H1 (cell line): ENCODE measurements around the gene NTRK2. TPM values are rescaled to one million over a fixed set of nuclear protein-coding genes. Genes with fewer than 3 reads are reported as not detected.

Experiments
- CTCF ChIA-PET: fragments of 300-600 bp; sonication (Branson Sonifier 250); formaldehyde crosslinking; loops from one replicate; lab custom pipeline; 2021; ENCODE audit not compliant: partially characterized antibody; lab: Charles Lee
- POLR2A ChIA-PET: fragments of 300-600 bp; sonication (Branson Sonifier 250); formaldehyde crosslinking; loops from one replicate; lab custom pipeline; 2021; ENCODE audit warnings: inconsistent platforms; ENCODE audit not compliant: partially characterized antibody; lab: Charles Lee
- DNase-seq, 2 experiments: peaks; one replicate each; pipeline versions ENCODE4 v3.0.0 to v3.0.0-alpha.2; 2010 to 2022; ENCODE audit warnings: low spot score in 2 of 2, low read depth in 1 of 2, mixed read lengths in 1 of 2
- FAIRE-seq: peaks from 2 replicates; lab custom pipeline; 2011; peaks lifted over from hg19 to GRCh38; lab: Jason Lieb, UNC
- H2AFZ ChIP-seq: 2 replicates; pipeline ENCODE4 v1.8.1; 2012; ENCODE audit warnings: low read length, inconsistent platforms
- H2AK5ac ChIP-seq: 2 replicates; pipeline ENCODE4 v1.6.1; 2013; ENCODE audit warnings: low read depth, low read length
- H2BK120ac ChIP-seq: replicated peaks from 2 replicates; pipeline ENCODE3; 2013; ENCODE audit warnings: low read depth, low read length, inconsistent platforms
- H2BK12ac ChIP-seq: 2 replicates; pipeline ENCODE4 v1.6.1; 2013; ENCODE audit warnings: low read depth, low read length
- H2BK15ac ChIP-seq: 2 replicates; pipeline ENCODE4 v1.6.1; 2013; ENCODE audit warnings: low read length
- H2BK20ac ChIP-seq: 2 replicates; pipeline ENCODE4 v1.6.1; 2013; ENCODE audit warnings: low read length
- H2BK5ac ChIP-seq: 2 replicates; pipeline ENCODE4 v1.6.1; 2013; ENCODE audit warnings: low read depth, low read length
- H3K14ac ChIP-seq: 2 replicates; pipeline ENCODE4 v1.6.1; 2013; ENCODE audit warnings: inconsistent platforms; ENCODE audit not compliant: insufficient read length
- H3K18ac ChIP-seq: 2 replicates; pipeline ENCODE4 v1.6.1; 2013; ENCODE audit warnings: low read length; ENCODE audit errors: extremely low read depth
- H3K23ac ChIP-seq: 2 replicates; pipeline ENCODE4 v1.6.1; 2013; ENCODE audit warnings: inconsistent platforms; ENCODE audit not compliant: insufficient read length
- H3K23me2 ChIP-seq: 2 replicates; pipeline ENCODE4 v1.6.1; 2013; ENCODE audit warnings: low read depth, low read length
- H3K27ac ChIP-seq: 2 replicates; pipeline ENCODE4 v1.6.1; 2011; ENCODE audit warnings: low read depth, low read length, inconsistent platforms
- H3K27me3 ChIP-seq, 4 experiments: replicated peaks in 1 of 4; 1 replicate in 1 of 4; 2 replicates in 3 of 4; pipeline versions ENCODE4 v1.6.1 to v1.8.1; 2011 to 2013; ENCODE audit warnings: low read length in 3 of 4, mild to moderate bottlenecking in 3 of 4, inconsistent platforms in 2 of 4, mixed read lengths in 2 of 4, moderate library complexity in 1 of 4; ENCODE audit not compliant: control insufficient read depth in 3 of 4, insufficient read depth in 3 of 4; ENCODE audit errors: extremely low read depth in 1 of 4
- H3K36me3 ChIP-seq, 4 experiments: 2 replicates each; pipeline versions ENCODE4 v1.6.1 to v1.8.1; 2011 to 2013; ENCODE audit warnings: mild to moderate bottlenecking in 4 of 4, low read length in 3 of 4, moderate library complexity in 2 of 4, control low read depth in 1 of 4, inconsistent platforms in 1 of 4; ENCODE audit not compliant: insufficient read depth in 4 of 4, control insufficient read depth in 2 of 4
- H3K4ac ChIP-seq: replicated peaks from 2 replicates; pipeline ENCODE3; 2013; ENCODE audit warnings: low read length, low read depth, mixed read lengths, inconsistent platforms; ENCODE audit not compliant: insufficient read length
- H3K4me1 ChIP-seq, 4 experiments: replicated peaks in 1 of 4; 1 replicate in 1 of 4; 2 replicates in 3 of 4; pipeline versions ENCODE4 v1.6.1 to v1.8.1; 2011 to 2013; ENCODE audit warnings: low read length in 3 of 4, inconsistent platforms in 2 of 4, mixed read lengths in 1 of 4; ENCODE audit not compliant: insufficient read depth in 4 of 4, control insufficient read depth in 3 of 4
- H3K4me2 ChIP-seq, 2 experiments: 2 replicates each; pipeline versions ENCODE4 v1.6.1 to v1.8.1; 2011 to 2013; ENCODE audit warnings: low read depth in 2 of 2, low read length in 2 of 2, control low read depth in 1 of 2, inconsistent platforms in 1 of 2, mild to moderate bottlenecking in 1 of 2; ENCODE audit not compliant: insufficient read depth in 1 of 2
- H3K4me3 ChIP-seq, 4 experiments: fragments of 200-600, 300-600 bp in 1 of 4; sonication (generic), shearing (Covaris generic), sonication (Bioruptor Twin) in 1 of 4; 2 replicates each; pipeline versions ENCODE4 v1.5.1 to v1.8.1; 2011 to 2016; ENCODE audit warnings: low read length in 4 of 4, low read depth in 3 of 4, control low read depth in 2 of 4, inconsistent platforms in 2 of 4, mild to moderate bottlenecking in 2 of 4, mixed read lengths in 1 of 4, moderate library complexity in 1 of 4; ENCODE audit not compliant: insufficient read depth in 2 of 4; ENCODE audit errors: extremely low read depth in 1 of 4
- H3K56ac ChIP-seq: replicated peaks from 2 replicates; pipeline ENCODE3; 2013; ENCODE audit warnings: low read depth, mild to moderate bottlenecking, mixed read lengths, low read length, inconsistent platforms; ENCODE audit not compliant: insufficient read length
- H3K79me1 ChIP-seq: 2 replicates; pipeline ENCODE4 v1.6.1; 2013; ENCODE audit warnings: low read depth, low read length, control low read depth
- H3K79me2 ChIP-seq, 2 experiments: 2 replicates each; pipeline versions ENCODE4 v1.6.1 to v1.8.1; 2012 to 2013; ENCODE audit warnings: low read length in 2 of 2, mild to moderate bottlenecking in 2 of 2, inconsistent platforms in 1 of 2; ENCODE audit not compliant: insufficient read depth in 2 of 2, control insufficient read depth in 1 of 2
- H3K9ac ChIP-seq, 4 experiments: replicated peaks in 1 of 4; 1 replicate in 1 of 4; 2 replicates in 3 of 4; pipeline versions ENCODE4 v1.6.1 to v1.8.1; 2011 to 2013; ENCODE audit warnings: low read depth in 3 of 4, low read length in 3 of 4, control low read depth in 2 of 4, mild to moderate bottlenecking in 2 of 4, moderate library complexity in 2 of 4, inconsistent platforms in 1 of 4; ENCODE audit errors: extremely low read depth in 1 of 4
- H3K9me3 ChIP-seq, 2 experiments: 2 replicates each; pipeline versions ENCODE4 v1.6.1 to v1.8.1; 2012 to 2013; ENCODE audit warnings: mild to moderate bottlenecking in 2 of 2, moderate library complexity in 2 of 2, control low read depth in 1 of 2, inconsistent platforms in 1 of 2, low read depth in 1 of 2, low read length in 1 of 2, mixed read lengths in 1 of 2; ENCODE audit not compliant: insufficient read depth in 2 of 2
- H4K20me1 ChIP-seq, 2 experiments: replicated peaks in 1 of 2; 2 replicates each; pipeline versions ENCODE3 to v1.8.1; 2011 to 2013; ENCODE audit warnings: inconsistent platforms in 2 of 2, low read length in 2 of 2, mild to moderate bottlenecking in 1 of 2; ENCODE audit not compliant: insufficient read depth in 2 of 2, control insufficient read depth in 1 of 2
- H4K5ac ChIP-seq: 2 replicates; pipeline ENCODE4 v1.6.1; 2013; ENCODE audit warnings: low read length, low read depth, mixed read lengths, inconsistent platforms; ENCODE audit not compliant: insufficient read length
- H4K8ac ChIP-seq: 2 replicates; pipeline ENCODE4 v1.8.0; 2013; ENCODE audit warnings: mild to moderate bottlenecking, moderate library complexity, low read length, inconsistent platforms; ENCODE audit not compliant: insufficient read depth; ENCODE audit errors: extremely low read depth
- H4K91ac ChIP-seq: replicated peaks from 2 replicates; pipeline ENCODE3; 2013; ENCODE audit warnings: low read length, mixed read lengths, inconsistent platforms; ENCODE audit not compliant: insufficient read length
- KDM5A ChIP-seq: fragments of 200-600 bp; IDR thresholded peaks from 2 replicates; pipeline ENCODE4 v1.7.1; 2012; ENCODE audit warnings: mild to moderate bottlenecking, low read length, inconsistent platforms, mixed read lengths
- YY1 ChIP-seq: IDR thresholded peaks from 2 replicates; pipeline ENCODE4 v1.6.1; 2011; ENCODE audit warnings: low read depth, mild to moderate bottlenecking, low read length
- WGBS, 2 experiments: shearing (Covaris generic) in 1 of 2; methylation state at CpG; one replicate each; pipeline versions ENCODE4 v1.1.6 to v1.1.7; 2013 to 2015; ENCODE audit warnings: low lambda C conversion rate in 2 of 2, mixed read lengths in 2 of 2, inconsistent platforms in 1 of 2, low coverage in 1 of 2, missing lambda C conversion rate in 1 of 2; ENCODE audit not compliant: insufficient replicate concordance in 2 of 2, insufficient coverage in 1 of 2, insufficient read length in 1 of 2; ENCODE audit errors: extremely low coverage in 1 of 2, missing lambda C conversion rate in 1 of 2; 5-methylcytosine and 5-hydroxymethylcytosine counted together
- polyA plus RNA-seq, 7 experiments: library from polyadenylated mRNA; depleted of rRNA in 3 of 7; stranded (reverse) in 5 of 7; unstranded in 2 of 7; fragments of >200 nt in 5 of 7; fragments of 200-250 nt in 2 of 7; gene quantifications; 1 replicate in 5 of 7; 2 replicates in 1 of 7; 4 replicates in 1 of 7; pipeline versions ENCODE4 v1.2.1 to v1.2.3, GENCODE V29; 2011 to 2013; ENCODE audit warnings: missing spikeins in 2 of 7, mixed read lengths in 2 of 7
- total RNA-seq: library from RNA; stranded (reverse); fragmentation: NEBNext Ultra II Directional; extraction: Animal tissue kit (Norgen Biotek cat#: 25700); gene quantifications from 2 replicates; pipeline ENCODE4 v1.2.1, GENCODE V29; 2021

NTRK2 gene
- total and polyA plus RNA-seq, 2 of the 8 experiments (the other 6 are each of a cell fraction or from before 2014, with no cell fraction given) = 0.03 to 0.04 TPM

GRCh38 chr9:84744726-84745125, 75.2 kb downstream of the NTRK2 start:
- no peak overlapping the region for H3K4me3 ChIP-seq
- H3K23ac ChIP-seq = no peak overlapping the region
- H4K91ac ChIP-seq = no peak overlapping the region
- H3K79me2 ChIP-seq = no peaks in the 10 kb centered on the region
- H3K4me2 ChIP-seq = no peak overlapping the region
- H3K27me3 ChIP-seq = no peaks in the 10 kb centered on the region
- H3K56ac ChIP-seq = no peak overlapping the region
- no peak for TF ChIP-seq KDM5A
- TF ChIP-seq YY1 = no peak
- no peak overlapping the region for H2BK12ac ChIP-seq
- no peak for DNase-seq
- H3K36me3 ChIP-seq = no peaks in the 10 kb centered on the region
- H3K4me1 ChIP-seq = no peaks in the 10 kb centered on the region
- H3K18ac ChIP-seq = no peak overlapping the region
- H3K27ac ChIP-seq = no peak overlapping the region
- no peak overlapping the region; the same call in 1 of the 2 replicates for H2AFZ ChIP-seq
- H2AK5ac ChIP-seq = no peak overlapping the region
- H2BK5ac ChIP-seq = no peak overlapping the region
- H4K8ac ChIP-seq = no peak overlapping the region
- 93% methylated on average over 11 of the region's 11 CpGs; no CpG with 5 or more reads in 1 of the 2 experiments for WGBS, 2 experiments
- H3K4ac ChIP-seq = no peak overlapping the region
- H2BK20ac ChIP-seq = no peak overlapping the region
- no peak overlapping the region for H2BK15ac ChIP-seq
- H3K14ac ChIP-seq = no peak overlapping the region
- H4K20me1 ChIP-seq = no peaks in the 10 kb centered on the region
- no peak overlapping the region for H2BK120ac ChIP-seq
- H3K79me1 ChIP-seq = no peaks in the 10 kb centered on the region
- no peak overlapping the region for H4K5ac ChIP-seq
- no peak overlapping the region for H3K9ac ChIP-seq
- ChIA-PET POLR2A (no interaction called here), CTCF (interaction anchor here (1.0 to 1.3 kb wide), 2 partner anchors 10 to 37 kb away, joined by 3 to 4 read pairs; no protein-coding TSS in a partner anchor)
- H3K9me3 ChIP-seq = no peaks in the 10 kb centered on the region
- FAIRE-seq = no peak
- H3K23me2 ChIP-seq = no peaks in the 10 kb centered on the region
